IMR-90 (cell line): ENCODE data around the gene ZBP1.

ENCODE experiments used
- POLR2A ChIP-seq: IDR thresholded peaks from 2 replicates; pipeline ENCODE4 v1.6.1; 2012; ENCODE audit warnings: mild to moderate bottlenecking, low read depth, low read length
- RCOR1 ChIP-seq: IDR thresholded peaks from 2 replicates; pipeline ENCODE4 v1.6.1; 2012; ENCODE audit warnings: mild to moderate bottlenecking, low read length, improper control_type of control experiment; ENCODE audit not compliant: insufficient replicate concordance
- SMC3 ChIP-seq: fragments of 150-350 bp; IDR thresholded peaks from 2 replicates; pipeline ENCODE4 v1.6.1; 2016; ENCODE audit warnings: low read depth, mild to moderate bottlenecking, antibody characterized with exemption, low read length, moderate library complexity
- TF ChIP-seq, protein P1 (sequence below): conservative IDR thresholded peaks from 2 replicates; pipeline ENCODE4 v1.5.1; 2012; ENCODE audit warnings: mild to moderate bottlenecking, low read depth, low read length, improper control_type of control experiment
- TF ChIP-seq, protein P2 (sequence below): fragments of 150-350 bp; IDR thresholded peaks from 2 replicates; pipeline ENCODE4 v1.6.1; 2017; ENCODE audit warnings: mild to moderate bottlenecking, antibody characterized with exemption, low read length, low read depth

GRCh38 chr20:57653546-57653900 is 33.3 kb upstream of the ZBP1 start:
- TF ChIP-seq POLR2A: no peak
- TF ChIP-seq, protein P1, sequence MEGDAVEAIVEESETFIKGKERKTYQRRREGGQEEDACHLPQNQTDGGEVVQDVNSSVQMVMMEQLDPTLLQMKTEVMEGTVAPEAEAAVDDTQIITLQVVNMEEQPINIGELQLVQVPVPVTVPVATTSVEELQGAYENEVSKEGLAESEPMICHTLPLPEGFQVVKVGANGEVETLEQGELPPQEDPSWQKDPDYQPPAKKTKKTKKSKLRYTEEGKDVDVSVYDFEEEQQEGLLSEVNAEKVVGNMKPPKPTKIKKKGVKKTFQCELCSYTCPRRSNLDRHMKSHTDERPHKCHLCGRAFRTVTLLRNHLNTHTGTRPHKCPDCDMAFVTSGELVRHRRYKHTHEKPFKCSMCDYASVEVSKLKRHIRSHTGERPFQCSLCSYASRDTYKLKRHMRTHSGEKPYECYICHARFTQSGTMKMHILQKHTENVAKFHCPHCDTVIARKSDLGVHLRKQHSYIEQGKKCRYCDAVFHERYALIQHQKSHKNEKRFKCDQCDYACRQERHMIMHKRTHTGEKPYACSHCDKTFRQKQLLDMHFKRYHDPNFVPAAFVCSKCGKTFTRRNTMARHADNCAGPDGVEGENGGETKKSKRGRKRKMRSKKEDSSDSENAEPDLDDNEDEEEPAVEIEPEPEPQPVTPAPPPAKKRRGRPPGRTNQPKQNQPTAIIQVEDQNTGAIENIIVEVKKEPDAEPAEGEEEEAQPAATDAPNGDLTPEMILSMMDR: no peak
- TF ChIP-seq, protein P2, sequence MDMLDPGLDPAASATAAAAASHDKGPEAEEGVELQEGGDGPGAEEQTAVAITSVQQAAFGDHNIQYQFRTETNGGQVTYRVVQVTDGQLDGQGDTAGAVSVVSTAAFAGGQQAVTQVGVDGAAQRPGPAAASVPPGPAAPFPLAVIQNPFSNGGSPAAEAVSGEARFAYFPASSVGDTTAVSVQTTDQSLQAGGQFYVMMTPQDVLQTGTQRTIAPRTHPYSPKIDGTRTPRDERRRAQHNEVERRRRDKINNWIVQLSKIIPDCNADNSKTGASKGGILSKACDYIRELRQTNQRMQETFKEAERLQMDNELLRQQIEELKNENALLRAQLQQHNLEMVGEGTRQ: no peak
- TF ChIP-seq SMC3: no peak
- TF ChIP-seq RCOR1: no peak
